Measurements from ENCODE around the gene TRAPPC3L.

The TRAPPC3L gene

DNA sequence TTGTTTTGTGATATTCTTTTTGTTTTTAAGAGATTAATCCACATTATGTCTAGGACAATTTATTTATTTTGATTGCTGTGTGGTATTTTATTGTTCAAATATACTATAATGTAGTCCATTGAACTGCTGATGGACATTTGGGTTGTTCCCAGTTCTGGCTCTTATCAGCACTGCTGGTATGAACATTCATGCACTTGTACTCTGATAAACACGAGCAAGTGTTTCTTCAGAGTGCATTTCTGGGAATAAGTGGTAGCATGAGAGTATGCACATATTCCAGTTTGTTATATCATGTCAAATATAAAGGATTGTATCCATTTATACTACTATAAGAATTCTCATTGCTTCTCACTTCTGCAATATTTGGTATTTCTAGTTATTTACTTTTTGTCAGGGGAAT, 77.2 kb downstream of the TRAPPC3L start:
- no peak for DNase-seq

DNA sequence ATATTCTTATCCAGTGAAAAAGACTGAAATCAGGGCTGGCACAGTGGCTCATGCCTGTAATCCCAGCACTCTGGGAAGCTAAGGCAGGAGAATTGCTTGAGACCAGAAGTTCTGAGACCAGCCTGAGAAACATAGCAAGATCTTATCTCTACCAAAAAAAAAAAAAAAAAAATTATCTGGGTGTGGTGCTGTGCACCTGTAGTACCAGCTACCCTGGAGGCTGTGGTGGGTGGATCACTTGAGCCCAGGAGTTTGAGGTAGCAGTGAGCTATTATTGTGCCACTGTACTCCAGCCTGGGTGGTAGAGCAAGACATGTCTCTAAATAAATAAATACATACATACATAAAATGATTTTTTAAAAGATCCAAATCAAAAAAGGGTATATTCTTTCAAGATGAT, 78.0 kb downstream of the TRAPPC3L start:
- DNase-seq = no peak

DNA sequence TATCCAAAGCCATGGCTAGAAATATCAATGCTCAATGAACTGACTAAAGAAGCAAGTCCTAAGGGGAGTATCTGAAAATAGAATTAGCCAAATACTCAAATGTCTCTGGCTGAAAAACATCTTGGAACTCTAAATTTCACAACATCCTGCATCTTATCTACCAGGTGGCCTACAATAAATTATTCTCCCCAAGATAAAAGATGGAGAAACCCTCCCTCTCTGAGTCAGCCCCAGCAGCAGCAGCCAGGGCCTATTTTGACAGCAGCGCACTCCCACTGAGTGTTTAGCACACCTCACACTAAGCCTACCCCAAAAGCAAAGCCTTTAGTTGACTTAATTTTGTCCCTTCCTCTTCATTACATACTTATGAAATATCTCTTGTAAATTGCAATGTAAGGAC, 78.4 kb downstream of the TRAPPC3L start:
- peak in 5 of 56 donors; percentile 3 to 26 (median 10) for DNase-seq

DNA sequence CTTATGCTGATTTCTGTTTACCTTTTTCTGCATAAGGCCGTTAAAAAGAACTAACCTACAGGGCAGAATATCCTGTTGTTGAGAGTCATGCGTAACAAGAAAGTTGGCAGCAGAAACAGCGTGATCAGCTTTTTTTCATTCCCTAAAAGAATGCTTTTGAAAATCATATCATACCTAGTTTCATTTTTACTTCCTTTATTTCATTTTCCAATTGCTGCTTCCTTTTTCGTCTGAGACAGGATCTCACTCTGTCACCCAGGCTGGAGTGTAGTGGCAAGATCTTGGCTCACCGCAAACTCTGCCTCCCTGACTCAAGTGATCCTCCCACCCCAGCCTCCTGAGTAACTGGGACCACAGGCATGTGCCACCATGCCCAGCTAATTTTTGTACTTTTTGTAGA, 80.2 kb downstream of the TRAPPC3L start:
- no peak for DNase-seq

DNA sequence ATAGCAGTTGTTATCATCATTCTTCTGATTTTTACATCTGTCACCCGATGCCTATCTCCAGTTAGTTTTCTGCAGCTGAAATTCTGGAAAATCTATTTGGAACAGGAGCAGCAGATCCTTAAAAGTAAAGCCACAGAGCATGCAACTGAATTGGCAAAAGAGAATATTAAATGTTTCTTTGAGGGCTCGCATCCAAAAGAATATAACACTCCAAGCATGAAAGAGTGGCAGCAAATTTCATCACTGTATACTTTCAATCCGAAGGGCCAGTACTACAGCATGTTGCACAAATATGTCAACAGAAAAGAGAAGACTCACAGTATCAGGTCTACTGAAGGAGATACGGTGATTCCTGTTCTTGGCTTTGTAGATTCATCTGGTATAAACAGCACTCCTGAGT, 82.2 kb downstream of the TRAPPC3L start:
- DNase-seq = no peak

DNA sequence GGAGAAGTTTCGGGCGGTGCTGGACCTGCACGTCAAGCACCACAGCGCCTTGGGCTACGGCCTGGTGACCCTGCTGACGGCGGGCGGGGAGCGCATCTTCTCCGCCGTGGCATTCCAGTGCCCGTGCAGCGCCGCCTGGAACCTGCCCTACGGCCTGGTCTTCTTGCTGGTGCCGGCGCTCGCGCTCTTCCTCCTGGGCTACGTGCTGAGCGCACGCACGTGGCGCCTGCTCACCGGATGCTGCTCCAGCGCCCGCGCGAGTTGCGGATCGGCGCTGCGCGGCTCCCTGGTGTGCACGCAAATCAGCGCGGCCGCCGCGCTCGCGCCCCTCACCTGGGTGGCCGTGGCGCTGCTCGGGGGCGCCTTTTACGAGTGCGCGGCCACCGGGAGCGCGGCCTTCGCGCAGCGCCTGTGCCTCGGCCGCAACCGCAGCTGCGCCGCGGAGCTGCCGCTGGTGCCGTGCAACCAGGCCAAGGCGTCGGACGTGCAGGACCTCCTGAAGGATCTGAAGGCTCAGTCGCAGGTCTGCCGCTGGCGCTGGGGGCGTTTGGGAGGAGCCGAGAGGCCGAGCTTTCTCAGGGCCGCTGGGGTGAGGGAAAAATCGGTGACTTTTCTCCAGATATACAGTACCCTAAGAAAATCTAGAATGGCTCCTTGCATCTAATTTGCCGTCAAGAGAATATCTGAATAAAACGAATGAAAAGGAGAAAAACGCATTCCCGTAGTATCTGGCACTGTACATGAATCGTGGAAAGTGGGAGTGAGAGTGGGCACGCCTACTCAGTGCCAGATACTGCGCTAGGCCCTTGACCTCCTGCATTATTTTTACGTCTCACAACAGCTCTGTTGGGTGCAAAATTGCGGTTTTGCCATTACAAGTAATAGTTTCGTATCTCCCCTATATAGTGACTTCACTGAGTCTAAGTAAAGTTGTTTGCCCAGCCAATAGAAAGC, 83.3 kb downstream of the TRAPPC3L start:
- peak in 32 of 56 donors; percentile 1 to 72 (median 29) for DNase-seq

DNA sequence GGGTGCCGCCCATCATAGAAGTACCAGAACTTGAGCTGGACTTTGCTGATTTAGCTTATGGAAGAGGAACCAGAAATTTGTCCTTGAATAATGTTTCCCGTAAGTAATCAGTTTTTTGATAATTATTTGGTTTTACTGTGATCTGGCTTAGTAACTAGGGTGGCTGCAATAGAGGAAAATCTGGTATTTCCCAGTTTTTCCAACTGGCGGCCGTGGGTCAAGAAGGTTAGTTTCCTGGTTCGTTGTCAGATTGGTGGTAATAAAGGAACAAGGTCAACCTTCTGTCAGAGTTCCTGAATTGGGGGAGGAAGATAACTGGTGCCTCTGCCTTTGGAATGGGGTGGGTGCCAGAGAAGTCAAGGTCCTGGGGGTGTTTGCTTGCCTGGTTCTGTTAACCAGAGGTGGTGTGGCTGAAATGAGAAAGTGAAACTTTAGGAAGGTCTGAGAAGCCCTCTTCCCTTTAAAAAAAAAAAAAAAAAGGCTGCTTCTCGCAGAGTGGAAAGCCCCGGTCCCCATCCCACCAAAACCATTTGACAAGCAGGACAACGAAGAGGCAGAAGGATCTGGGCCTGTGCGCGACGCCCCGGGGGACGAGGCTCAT, 84.1 kb downstream of the TRAPPC3L start, which contains the start of gene CALHM6:
TSS of gene CALHM6 (plus strand) at position 45 of the 601 bp plus-strand sequence. CDS start at position 600, 555 bp downstream.
- DNase-seq = no peak

DNA sequence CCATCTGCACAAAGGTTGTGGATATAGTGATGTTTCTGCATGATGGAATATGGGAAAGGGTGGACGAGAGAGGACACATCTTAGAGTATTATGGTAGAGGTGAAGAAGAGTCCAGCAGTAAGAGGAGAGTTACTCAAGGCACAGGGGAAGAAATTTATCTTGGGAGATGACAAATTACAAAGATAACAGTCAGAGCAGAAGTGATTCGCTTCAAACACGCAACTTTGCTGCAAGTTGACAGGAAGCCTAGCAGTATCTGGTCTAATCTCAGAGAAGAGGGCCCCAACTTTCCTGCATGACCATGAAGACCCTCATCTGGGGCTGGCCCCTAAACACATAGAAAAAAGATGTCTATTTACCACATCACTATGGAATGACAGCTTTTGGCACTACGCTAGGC, 85.6 kb downstream of the TRAPPC3L start:
- DNase-seq = no peak

DNA sequence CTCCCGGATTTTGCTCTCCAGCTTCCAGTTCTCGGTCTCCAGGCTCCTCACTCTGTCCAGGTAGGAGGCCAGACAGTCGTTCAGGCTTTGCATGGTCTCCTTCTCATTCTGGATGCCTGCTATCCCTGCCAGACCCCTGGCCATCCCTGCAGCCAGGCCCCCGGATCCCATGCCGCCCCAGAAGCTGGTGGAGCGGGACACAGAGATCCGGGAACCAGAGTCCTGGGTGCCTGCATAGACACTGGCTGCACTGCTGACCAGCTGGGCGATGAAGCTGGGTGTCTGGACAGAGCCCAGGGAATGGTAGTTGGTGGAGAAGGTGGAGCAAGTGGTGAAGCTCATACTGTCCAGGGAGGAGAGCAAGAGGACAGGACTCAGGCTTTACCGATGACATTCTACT, 87.2 kb downstream of the TRAPPC3L start:
- DNase-seq = no peak

DNA sequence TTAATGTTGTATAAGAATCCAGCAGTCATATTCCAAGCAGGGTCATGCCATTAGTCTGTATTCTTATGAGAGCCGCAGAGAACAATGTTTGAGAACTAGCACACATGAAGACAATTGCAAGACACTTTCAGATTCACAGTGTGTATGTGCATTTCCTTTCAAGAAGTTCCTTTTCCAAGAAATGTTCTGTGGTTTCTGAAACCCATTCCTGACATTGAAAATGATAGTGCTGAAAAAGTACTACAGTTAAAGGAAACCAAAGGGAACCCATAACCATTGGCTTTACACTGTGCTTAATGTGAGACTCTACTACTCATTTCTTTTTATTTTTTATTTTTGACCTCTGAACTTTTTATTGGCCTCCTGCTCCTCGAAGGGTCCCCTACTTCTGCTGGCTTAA, 88.6 kb downstream of the TRAPPC3L start:
- no peak for DNase-seq

DNA sequence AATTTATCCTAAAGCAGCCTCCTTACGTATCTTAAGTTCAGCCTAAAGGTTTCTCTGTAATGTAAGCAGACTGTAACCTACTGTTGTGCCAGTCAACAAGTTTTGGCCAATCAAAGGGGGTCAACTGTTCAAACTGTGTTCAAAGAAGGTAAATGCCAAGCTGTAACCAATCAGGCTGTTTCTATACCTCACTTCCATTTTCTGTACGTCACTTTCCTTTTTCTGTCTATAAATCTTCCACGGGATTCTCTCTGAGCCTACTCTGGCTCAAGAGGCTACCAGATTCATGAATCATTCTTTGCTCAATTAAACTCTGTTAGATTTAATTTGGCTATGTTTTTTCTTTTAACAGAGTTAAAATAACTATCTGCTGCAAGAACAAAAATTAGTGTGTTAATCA, 89.4 kb downstream of the TRAPPC3L start:
- no peak for DNase-seq

DNA sequence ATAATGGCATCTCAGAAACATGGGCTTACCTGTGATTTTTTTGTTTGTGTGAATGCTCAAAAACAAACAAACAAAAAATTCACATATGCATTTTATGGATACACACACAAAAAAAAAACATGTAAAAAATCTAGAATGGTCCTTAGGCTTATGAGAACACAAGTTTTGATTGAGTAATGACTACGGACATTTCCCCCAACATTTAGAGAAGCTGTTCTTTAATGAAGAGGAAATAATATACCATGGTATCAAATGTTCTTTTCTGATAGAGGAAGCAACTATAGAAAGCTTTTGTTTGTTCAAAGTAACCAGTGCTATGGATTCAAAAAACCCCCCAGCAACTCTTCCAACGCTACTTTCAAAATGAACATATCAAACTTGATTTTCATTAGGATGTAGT, 93.0 kb downstream of the TRAPPC3L start:
- no peak for DNase-seq

DNA sequence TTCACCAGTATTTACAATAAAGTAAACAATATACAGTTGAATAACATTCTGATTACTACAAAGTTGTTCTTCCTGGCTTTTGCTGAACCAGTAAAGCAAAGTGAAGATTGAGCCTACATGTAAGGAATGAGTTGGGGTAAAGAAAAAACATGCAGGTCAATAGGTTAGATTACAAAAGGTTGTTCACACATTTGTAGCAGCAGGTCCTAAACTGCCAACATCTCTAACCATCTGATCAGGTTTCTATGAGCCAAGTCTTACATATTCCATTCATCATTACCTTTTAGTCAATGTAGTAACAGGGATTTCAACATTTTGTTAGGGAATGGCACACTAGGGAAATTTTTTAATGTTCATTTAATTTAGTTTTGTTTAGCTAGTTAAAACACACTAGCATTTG, 93.6 kb downstream of the TRAPPC3L start:
- no peak for DNase-seq

DNA sequence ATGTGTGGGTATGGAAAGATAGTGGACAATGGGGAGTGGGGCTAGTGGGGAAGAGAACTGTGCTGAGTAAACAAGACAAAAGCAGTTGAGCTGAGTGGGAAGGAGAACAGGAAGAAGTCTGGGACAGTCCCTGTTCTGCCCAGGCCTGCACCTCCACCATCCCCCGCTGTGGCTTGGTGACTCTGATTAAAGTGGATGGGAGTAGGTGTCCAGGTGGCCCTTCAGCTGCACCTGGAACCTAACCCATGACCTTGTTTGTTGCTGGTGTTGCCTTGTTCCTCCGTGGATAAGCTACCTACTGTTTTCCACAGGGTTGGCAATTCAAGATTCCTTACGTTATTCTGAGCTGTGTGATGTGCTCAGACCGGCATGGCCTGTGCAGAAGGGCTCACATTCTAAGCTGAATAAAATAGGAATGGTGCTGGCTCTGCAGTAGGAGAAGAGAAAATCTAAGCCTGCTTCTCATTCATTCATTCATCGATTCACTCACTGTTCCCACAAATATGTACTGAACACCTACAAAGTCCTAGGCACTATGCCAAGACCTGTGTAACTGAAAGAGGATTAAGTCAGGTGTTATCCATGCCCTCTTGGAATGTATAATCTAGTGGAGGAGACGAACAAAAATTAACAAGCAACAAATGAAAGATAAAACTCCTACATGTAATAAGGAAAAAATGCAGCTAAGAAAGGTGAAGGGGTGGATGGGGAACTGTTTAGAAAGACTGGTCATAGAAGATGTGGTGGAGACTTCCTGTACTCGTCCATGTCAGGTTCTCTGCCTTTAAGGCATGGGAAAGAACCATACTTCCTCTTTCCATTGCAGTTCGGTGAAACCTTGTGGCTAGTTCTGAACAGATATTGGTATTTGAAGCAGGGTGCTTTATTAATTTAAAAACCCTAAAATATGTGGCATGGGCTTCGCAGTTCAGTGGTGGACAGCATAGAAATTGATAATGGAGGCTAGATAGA, 94.4 kb downstream of the TRAPPC3L start:
- no peak for DNase-seq

DNA sequence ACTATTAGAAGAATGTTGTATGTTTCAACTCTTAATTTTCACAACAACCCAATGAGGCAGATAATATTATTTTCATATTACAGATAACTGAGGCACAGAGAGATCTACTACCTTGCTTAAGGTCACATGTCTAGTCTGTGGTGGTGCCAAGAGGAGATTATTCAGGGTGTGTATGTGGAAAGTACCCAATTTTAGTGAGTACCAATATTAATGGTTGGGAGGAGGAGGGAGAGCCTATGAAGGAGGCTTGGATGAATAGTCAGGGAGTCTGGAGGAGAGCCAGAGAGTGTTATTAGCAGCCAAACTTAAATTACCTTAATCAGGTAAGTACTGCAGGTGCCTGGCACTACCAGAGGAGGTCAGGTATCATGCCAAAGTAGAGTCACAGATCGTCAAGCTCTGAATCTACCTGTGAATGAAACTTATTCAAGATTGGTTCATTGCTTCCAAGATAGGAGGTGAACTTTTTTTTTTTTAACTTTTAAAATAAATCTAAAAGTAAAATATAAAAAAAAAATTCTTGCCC, 95.2 kb downstream of the TRAPPC3L start:
- no peak for DNase-seq

DNA sequence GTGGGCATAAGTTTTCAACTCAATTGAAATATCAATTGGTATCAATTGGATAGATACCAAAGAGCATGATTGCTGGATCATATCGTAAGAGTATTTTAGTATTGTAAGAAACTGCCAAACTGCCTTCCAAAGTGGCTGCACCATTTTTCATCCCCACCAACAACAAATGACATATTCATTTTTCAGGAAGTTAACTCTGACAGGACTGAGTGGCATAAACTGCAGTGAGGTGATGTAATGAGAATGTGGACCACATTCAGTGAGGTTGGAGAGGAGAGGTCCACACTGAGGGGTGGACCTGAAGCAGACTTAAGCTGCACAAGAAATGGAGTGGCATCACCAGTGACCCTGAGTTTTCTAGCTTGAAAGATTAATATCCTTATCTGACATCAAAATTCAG, 95.9 kb downstream of the TRAPPC3L start:
- no peak for DNase-seq

DNA sequence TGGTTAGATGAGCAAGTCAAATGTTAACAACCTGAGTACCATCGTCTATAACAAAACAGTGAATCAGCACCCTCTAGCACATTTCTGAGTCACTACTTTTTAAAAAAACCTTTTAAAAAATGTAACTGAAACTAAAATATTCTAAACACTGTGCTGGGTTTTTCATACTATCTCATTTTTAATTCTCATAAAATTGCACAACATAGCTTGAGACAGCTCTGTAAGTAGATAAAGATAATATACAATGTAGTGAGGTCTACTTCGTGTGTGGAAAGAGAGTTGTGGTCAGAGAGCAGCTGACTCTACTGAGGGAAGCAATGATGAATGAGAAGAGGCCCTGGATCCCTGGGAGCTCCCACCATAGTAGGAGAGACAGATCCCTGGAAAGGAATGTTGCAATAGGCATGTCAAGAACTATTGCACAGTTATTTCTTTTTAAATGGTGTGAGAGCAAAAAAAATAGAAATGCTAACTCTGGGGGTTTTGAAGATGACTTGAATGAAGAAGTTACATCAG, 97.9 kb downstream of the TRAPPC3L start:
- no peak for DNase-seq

DNA sequence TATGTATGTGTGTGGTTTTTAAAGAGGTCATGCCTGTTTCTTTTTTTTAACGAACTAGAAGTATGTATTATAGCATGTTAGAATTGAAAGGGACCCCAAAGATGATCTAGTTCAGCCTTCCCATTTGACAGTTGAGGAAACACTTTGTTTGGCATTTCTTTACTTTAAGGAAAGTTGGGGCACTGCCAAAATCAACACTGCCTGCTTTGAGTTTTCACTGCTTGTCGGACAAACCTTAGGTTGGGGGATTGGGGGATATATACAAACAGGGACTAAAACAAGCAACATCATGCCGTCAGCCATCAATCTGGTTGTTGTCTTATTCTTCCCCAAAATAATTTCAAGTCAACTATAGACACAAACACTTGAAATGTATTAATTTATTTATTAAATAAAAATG, 98.4 kb downstream of the TRAPPC3L start:
- DNase-seq = no peak

DNA sequence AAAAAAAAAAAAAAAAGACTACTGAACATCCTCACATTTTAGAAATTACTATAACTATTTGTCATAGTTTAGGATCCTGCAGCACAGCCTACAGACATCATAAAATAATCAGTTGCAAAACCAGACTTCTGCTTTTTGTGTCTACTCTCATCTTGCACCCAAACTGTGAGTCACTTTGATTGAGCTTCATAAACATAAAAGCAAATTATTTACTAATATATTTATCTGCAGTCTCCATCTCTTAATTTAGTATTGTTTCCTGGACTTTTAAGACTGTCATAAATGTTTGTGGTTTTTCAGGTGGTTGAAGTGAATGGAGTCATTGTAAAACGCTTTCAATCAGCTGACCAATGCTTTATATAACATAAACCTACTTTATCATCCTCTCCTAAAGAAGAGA, 99.1 kb downstream of the TRAPPC3L start:
- DNase-seq = no peak

DNA sequence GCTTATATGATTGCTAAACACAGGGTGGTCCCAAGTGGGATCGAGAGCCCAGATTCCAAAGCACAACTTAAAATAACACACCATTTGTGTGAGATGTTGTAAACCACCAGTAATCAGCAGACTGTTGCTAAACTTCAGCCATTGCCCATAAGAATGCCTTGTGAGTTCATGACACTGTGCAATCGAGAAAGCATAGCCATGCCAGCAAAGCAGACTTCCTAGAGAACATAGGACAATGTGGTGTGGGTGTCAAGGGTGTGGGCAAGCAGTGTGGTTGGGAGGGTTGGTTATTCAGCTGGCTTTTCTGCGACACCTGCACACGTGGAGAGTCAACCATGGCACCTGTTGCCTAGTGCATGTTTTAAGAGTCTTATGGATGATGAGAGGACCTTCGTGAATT, 100.4 kb downstream of the TRAPPC3L start:
- DNase-seq = no peak

Measured in nucleus accumbens (tissue), 56 donors.